Measurements from ENCODE around the gene FAN1. TPM values are rescaled to one million over a fixed set of nuclear protein-coding genes. Genes with fewer than 3 reads are reported as not detected.

The FAN1 gene
- total and polyA plus RNA-seq, 2 donors from 2014 or later = 11.4 to 23.7 TPM

DNA sequence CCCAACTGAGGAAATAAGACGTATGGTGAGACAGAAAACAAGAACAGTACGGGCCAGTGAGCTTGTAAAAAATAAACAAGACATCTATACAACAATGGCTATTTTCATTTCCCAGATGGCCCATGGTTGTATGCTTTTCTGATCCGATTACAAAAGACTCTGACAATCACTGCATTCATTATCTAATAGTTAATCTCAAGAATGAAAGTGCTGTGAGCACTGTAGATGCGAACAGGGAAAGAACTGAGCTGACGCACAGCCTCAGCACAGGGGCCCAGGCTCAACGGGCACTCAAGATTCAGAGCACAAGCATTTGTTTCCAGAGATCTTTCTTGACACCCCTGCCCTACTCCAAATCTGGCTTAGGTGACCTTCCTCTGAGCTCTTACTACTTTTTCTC is 80.8 kb downstream of the FAN1 start:
- H3K36me3 ChIP-seq (ENCODE audit: control insufficient read depth in 2 of 3, insufficient read depth in 3 of 3, low read length in 3 of 3) = peaks cover 3 to 11% (median 6%) of the 10 kb centered on the region in 3 donors
- peak overlapping the region; percentile 15 to 50 (median 17) for H3K4me3 ChIP-seq (ENCODE audit: low read length in 3 of 3)
- no peaks in the 10 kb centered on the region for H3K9me3 ChIP-seq (ENCODE audit: control insufficient read depth in 2 of 3, insufficient read depth in 1 of 3, low read length in 3 of 3)
- peaks cover 4 to 50% (median 37%) of the 10 kb centered on the region in 3 donors for H3K4me1 ChIP-seq (ENCODE audit: control insufficient read depth in 2 of 3, insufficient read depth in 2 of 3, low read depth in 1 of 3, low read length in 3 of 3)
- DNase-seq (no peak), FAIRE-seq (no peak)
- no peaks in the 10 kb centered on the region for H3K27me3 ChIP-seq (ENCODE audit: control insufficient read depth, insufficient read depth, low read length)
- intact Hi-C loops (cut with DNase I) = no loop called here
- H3K27ac ChIP-seq (ENCODE audit: low read depth in 2 of 2, low read length in 2 of 2) = peak overlapping the region; percentile 43 to 64
- H3K9ac ChIP-seq (ENCODE audit: low read length in 3 of 3) = peak overlapping the region in 1 of 3 donors; percentile 38
- TF ChIP-seq, protein P1, sequence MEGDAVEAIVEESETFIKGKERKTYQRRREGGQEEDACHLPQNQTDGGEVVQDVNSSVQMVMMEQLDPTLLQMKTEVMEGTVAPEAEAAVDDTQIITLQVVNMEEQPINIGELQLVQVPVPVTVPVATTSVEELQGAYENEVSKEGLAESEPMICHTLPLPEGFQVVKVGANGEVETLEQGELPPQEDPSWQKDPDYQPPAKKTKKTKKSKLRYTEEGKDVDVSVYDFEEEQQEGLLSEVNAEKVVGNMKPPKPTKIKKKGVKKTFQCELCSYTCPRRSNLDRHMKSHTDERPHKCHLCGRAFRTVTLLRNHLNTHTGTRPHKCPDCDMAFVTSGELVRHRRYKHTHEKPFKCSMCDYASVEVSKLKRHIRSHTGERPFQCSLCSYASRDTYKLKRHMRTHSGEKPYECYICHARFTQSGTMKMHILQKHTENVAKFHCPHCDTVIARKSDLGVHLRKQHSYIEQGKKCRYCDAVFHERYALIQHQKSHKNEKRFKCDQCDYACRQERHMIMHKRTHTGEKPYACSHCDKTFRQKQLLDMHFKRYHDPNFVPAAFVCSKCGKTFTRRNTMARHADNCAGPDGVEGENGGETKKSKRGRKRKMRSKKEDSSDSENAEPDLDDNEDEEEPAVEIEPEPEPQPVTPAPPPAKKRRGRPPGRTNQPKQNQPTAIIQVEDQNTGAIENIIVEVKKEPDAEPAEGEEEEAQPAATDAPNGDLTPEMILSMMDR (IDR thresholded peaks at IDR 0.05; ENCODE audit: borderline replicate concordance, extremely low read depth, insufficient read depth) = no peak

DNA sequence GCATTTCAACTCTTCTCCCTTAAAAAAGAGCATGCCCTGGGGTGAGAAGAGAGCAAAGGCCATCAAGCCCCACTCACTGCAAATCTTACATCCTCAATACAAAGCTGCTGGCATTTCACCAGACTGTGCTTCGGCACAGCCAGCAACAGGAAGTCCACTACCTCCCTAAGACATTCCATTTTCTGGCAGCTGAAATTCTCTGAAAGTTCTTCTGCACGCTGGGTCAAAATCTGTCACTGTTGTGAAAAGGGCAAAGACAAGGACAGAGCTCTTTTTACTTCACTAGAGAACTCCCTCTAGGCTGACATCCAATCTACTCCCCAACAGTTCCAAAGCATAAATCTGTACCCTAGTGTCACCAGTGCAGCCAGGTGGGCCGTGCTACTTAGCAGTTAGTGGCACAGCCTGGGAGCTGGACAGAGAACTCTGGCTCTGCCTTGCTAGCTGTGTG is 81.4 kb downstream of the FAN1 start:
- peak overlapping the region in 1 of 3 donors; percentile 38 for H3K9ac ChIP-seq (ENCODE audit: low read length in 3 of 3)
- DNase-seq = peak in 3 of 5 donors; percentile 60 to 77 (median 72)
- peak overlapping the region in 2 of 3 donors; percentile 15 to 50 for H3K4me3 ChIP-seq (ENCODE audit: low read length in 3 of 3)
- H3K27me3 ChIP-seq (ENCODE audit: control insufficient read depth, insufficient read depth, low read length) = no peaks in the 10 kb centered on the region
- H3K27ac ChIP-seq (ENCODE audit: low read depth in 2 of 2, low read length in 2 of 2) = peak overlapping the region; percentile 43 to 64
- peaks cover 4 to 49% (median 36%) of the 10 kb centered on the region in 3 donors for H3K4me1 ChIP-seq (ENCODE audit: control insufficient read depth in 2 of 3, insufficient read depth in 2 of 3, low read depth in 1 of 3, low read length in 3 of 3)
- intact Hi-C loops (cut with DNase I) = no loop called here
- TF ChIP-seq, protein P1 (IDR thresholded peaks at IDR 0.05; ENCODE audit: borderline replicate concordance, extremely low read depth, insufficient read depth) = no peak
- FAIRE-seq = no peak
- H3K9me3 ChIP-seq (ENCODE audit: control insufficient read depth in 2 of 3, insufficient read depth in 1 of 3, low read length in 3 of 3) = no peaks in the 10 kb centered on the region
- peaks cover 3 to 6% (median 5%) of the 10 kb centered on the region in 3 donors for H3K36me3 ChIP-seq (ENCODE audit: control insufficient read depth in 2 of 3, insufficient read depth in 3 of 3, low read length in 3 of 3)

DNA sequence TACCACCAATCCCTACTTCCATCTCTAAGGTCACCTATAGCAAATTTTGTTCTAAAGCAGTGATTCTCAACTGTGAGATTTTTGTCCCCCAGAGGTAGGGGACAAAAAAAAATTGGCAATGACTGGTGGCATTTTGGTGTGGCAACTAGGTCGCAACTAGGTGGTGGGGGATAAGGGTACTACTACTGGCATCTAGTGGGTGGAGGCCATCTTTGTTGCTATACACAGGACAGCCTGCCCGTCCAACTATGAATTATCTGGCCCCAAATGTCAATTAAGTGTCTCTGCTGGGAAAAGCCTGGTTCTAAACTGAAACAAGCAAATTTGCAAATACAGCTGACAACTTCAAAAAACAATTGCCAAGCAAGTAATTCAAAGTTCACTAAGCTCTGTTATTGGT is 86.3 kb downstream of the FAN1 start:
- DNase-seq (peak in 1 of 5 donors; percentile 26), FAIRE-seq (no peak)
- intact Hi-C loops (cut with DNase I) = no loop called here
- Histone ChIP-seq H3K4me1 (ENCODE audit: control insufficient read depth in 2 of 3, insufficient read depth in 2 of 3, low read depth in 1 of 3, low read length in 3 of 3) (peaks cover 0 to 25% (median 24%) of the 10 kb centered on the region in 3 donors), H3K27ac (ENCODE audit: low read depth in 2 of 2, low read length in 2 of 2) (peak overlapping the region; percentile 90 to 97), H3K9ac (ENCODE audit: low read length in 3 of 3) (peak overlapping the region; percentile 84 to 98 (median 95)), H3K4me3 (ENCODE audit: low read length in 3 of 3) (peak overlapping the region; percentile 88 to 98 (median 88)), H3K9me3 (ENCODE audit: control insufficient read depth in 2 of 3, insufficient read depth in 1 of 3, low read length in 3 of 3) (no peaks in the 10 kb centered on the region), H3K27me3 (ENCODE audit: control insufficient read depth, insufficient read depth, low read length) (no peaks in the 10 kb centered on the region), H3K36me3 (ENCODE audit: control insufficient read depth in 2 of 3, insufficient read depth in 3 of 3, low read length in 3 of 3) (peaks cover 3 to 6% (median 3%) of the 10 kb centered on the region in 3 donors)
- TF ChIP-seq, protein P1 (IDR thresholded peaks at IDR 0.05; ENCODE audit: borderline replicate concordance, extremely low read depth, insufficient read depth) = no peak

All from kidney (tissue), 14 donors.